ENCODE data around the gene PPP1R26. TPM values are rescaled to one million over a fixed set of nuclear protein-coding genes. Genes with fewer than 3 reads are reported as not detected.
"Not testable (repeated sequence)": the region's sequence is repeated elsewhere in the genome, so short reads cannot be mapped to it uniquely, and the experiment has no call there.

Gene PPP1R26
- total RNA-seq, 1 experiment from 2014 or later: 0.22 TPM

GRCh38 chr9:135441105-135442071 lies 38.2 kb upstream of the PPP1R26 start:
- not testable (repeated sequence) for H3K4me1 ChIP-seq (ENCODE audit: low read length); H3K9me2 ChIP-seq (replicated peaks; ENCODE audit: insufficient read depth, low read length); H2AFZ ChIP-seq (ENCODE audit: low read length); H3K36me3 ChIP-seq (ENCODE audit: insufficient read depth, low read length); H3K4me2 ChIP-seq (ENCODE audit: low read depth, low read length, poor library complexity, severe bottlenecking); H4K20me1 ChIP-seq (ENCODE audit: insufficient read depth, low read depth, low read length); H3K9ac ChIP-seq (ENCODE audit: low read length); H3K79me2 ChIP-seq (ENCODE audit: low read length); H3K4me3 ChIP-seq (ENCODE audit: low read length); DNase-seq; H3K9me3 ChIP-seq (ENCODE audit: low read length); H3K27ac ChIP-seq (ENCODE audit: low read length); H3K27me3 ChIP-seq (ENCODE audit: low read length)

GRCh38 chr9:135442075-135442474 lies 37.5 kb upstream of the PPP1R26 start:
- Histone ChIP-seq H3K4me1 (ENCODE audit: low read length) (no peaks in the 10 kb centered on the region), H3K9ac (ENCODE audit: low read length) (no peak overlapping the region), H4K20me1 (ENCODE audit: insufficient read depth, low read depth, low read length) (no peaks in the 10 kb centered on the region), H3K4me2 (ENCODE audit: low read depth, low read length, poor library complexity, severe bottlenecking) (no peak overlapping the region), H3K27me3 (ENCODE audit: low read length) (no peaks in the 10 kb centered on the region), H2AFZ (ENCODE audit: low read length) (no peak overlapping the region), H3K79me2 (ENCODE audit: low read length) (no peaks in the 10 kb centered on the region), H3K4me3 (ENCODE audit: low read length) (no peak overlapping the region), H3K27ac (ENCODE audit: low read length) (no peak overlapping the region), H3K9me3 (ENCODE audit: low read length) (no peaks in the 10 kb centered on the region), H3K36me3 (ENCODE audit: insufficient read depth, low read length) (no peaks in the 10 kb centered on the region), H3K9me2 (replicated peaks; ENCODE audit: insufficient read depth, low read length) (no peaks in the 10 kb centered on the region)
- DNase-seq: no peak

GRCh38 chr9:135443797-135444425 lies 35.7 kb upstream of the PPP1R26 start:
- Histone ChIP-seq H3K4me3 (ENCODE audit: low read length) (no peak overlapping the region), H3K9ac (ENCODE audit: low read length) (no peak overlapping the region), H3K4me2 (ENCODE audit: low read depth, low read length, poor library complexity, severe bottlenecking) (no peak overlapping the region), H2AFZ (ENCODE audit: low read length) (no peak overlapping the region), H3K9me2 (replicated peaks; ENCODE audit: insufficient read depth, low read length) (no peaks in the 10 kb centered on the region), H4K20me1 (ENCODE audit: insufficient read depth, low read depth, low read length) (no peaks in the 10 kb centered on the region), H3K4me1 (ENCODE audit: low read length) (no peaks in the 10 kb centered on the region), H3K27me3 (ENCODE audit: low read length) (no peaks in the 10 kb centered on the region), H3K27ac (ENCODE audit: low read length) (no peak overlapping the region), H3K79me2 (ENCODE audit: low read length) (no peaks in the 10 kb centered on the region), H3K36me3 (ENCODE audit: insufficient read depth, low read length) (no peaks in the 10 kb centered on the region), H3K9me3 (ENCODE audit: low read length) (no peaks in the 10 kb centered on the region)
- DNase-seq: no peak

GRCh38 chr9:135447126-135447525 lies 32.5 kb upstream of the PPP1R26 start:
- no peaks in the 10 kb centered on the region for H3K9me3 ChIP-seq (ENCODE audit: low read length)
- no peak overlapping the region for H3K4me3 ChIP-seq (ENCODE audit: low read length)
- H3K27me3 ChIP-seq (ENCODE audit: low read length): no peaks in the 10 kb centered on the region
- no peaks in the 10 kb centered on the region for H4K20me1 ChIP-seq (ENCODE audit: insufficient read depth, low read depth, low read length)
- no peak for DNase-seq
- no peak overlapping the region for H3K9ac ChIP-seq (ENCODE audit: low read length)
- H3K27ac ChIP-seq (ENCODE audit: low read length): no peak overlapping the region
- no peak overlapping the region for H2AFZ ChIP-seq (ENCODE audit: low read length)
- H3K9me2 ChIP-seq (replicated peaks; ENCODE audit: insufficient read depth, low read length): no peaks in the 10 kb centered on the region
- no peaks in the 10 kb centered on the region for H3K79me2 ChIP-seq (ENCODE audit: low read length)
- H3K36me3 ChIP-seq (ENCODE audit: insufficient read depth, low read length): no peaks in the 10 kb centered on the region
- no peak overlapping the region for H3K4me2 ChIP-seq (ENCODE audit: low read depth, low read length, poor library complexity, severe bottlenecking)
- no peaks in the 10 kb centered on the region for H3K4me1 ChIP-seq (ENCODE audit: low read length)

- Histone ChIP-seq H2AFZ (ENCODE audit: low read length) (no peak overlapping the region), H3K36me3 (ENCODE audit: insufficient read depth, low read length) (no peaks in the 10 kb centered on the region)
These were observed 30.9 kb upstream of the PPP1R26 start for GRCh38 chr9:135448663-135449100.

GRCh38 chr9:135449532-135449931 lies 30.1 kb upstream of the PPP1R26 start:
- H2AFZ ChIP-seq (ENCODE audit: low read length); H3K79me2 ChIP-seq (ENCODE audit: low read length); H3K4me1 ChIP-seq (ENCODE audit: low read length); H3K9ac ChIP-seq (ENCODE audit: low read length); H3K27ac ChIP-seq (ENCODE audit: low read length); H3K36me3 ChIP-seq (ENCODE audit: insufficient read depth, low read length); H3K9me3 ChIP-seq (ENCODE audit: low read length); H3K4me2 ChIP-seq (ENCODE audit: low read depth, low read length, poor library complexity, severe bottlenecking); H3K4me3 ChIP-seq (ENCODE audit: low read length); H4K20me1 ChIP-seq (ENCODE audit: insufficient read depth, low read depth, low read length); H3K27me3 ChIP-seq (ENCODE audit: low read length); H3K9me2 ChIP-seq (replicated peaks; ENCODE audit: insufficient read depth, low read length); DNase-seq: not testable (repeated sequence)

More at GRCh38 chr9:135448663-135449100, 30.9 kb upstream of the PPP1R26 start:
- no peaks in the 10 kb centered on the region for H3K27me3 ChIP-seq (ENCODE audit: low read length)
- no peaks in the 10 kb centered on the region for H4K20me1 ChIP-seq (ENCODE audit: insufficient read depth, low read depth, low read length)
- no peaks in the 10 kb centered on the region for H3K9me2 ChIP-seq (replicated peaks; ENCODE audit: insufficient read depth, low read length)
- H3K4me2 ChIP-seq (ENCODE audit: low read depth, low read length, poor library complexity, severe bottlenecking): no peak overlapping the region
- H3K9me3 ChIP-seq (ENCODE audit: low read length): no peaks in the 10 kb centered on the region
- H3K9ac ChIP-seq (ENCODE audit: low read length): no peak overlapping the region
- no peaks in the 10 kb centered on the region for H3K79me2 ChIP-seq (ENCODE audit: low read length)
- H3K27ac ChIP-seq (ENCODE audit: low read length): no peak overlapping the region
- no peak for DNase-seq
- no peak overlapping the region for H3K4me3 ChIP-seq (ENCODE audit: low read length)
- H3K4me1 ChIP-seq (ENCODE audit: low read length): no peaks in the 10 kb centered on the region

- Histone ChIP-seq H4K20me1 (ENCODE audit: insufficient read depth, low read depth, low read length) (no peaks in the 10 kb centered on the region), H3K4me1 (ENCODE audit: low read length) (no peaks in the 10 kb centered on the region), H3K79me2 (ENCODE audit: low read length) (no peaks in the 10 kb centered on the region), H3K27ac (ENCODE audit: low read length) (no peak overlapping the region), H2AFZ (ENCODE audit: low read length) (no peak overlapping the region), H3K27me3 (ENCODE audit: low read length) (no peaks in the 10 kb centered on the region), H3K9ac (ENCODE audit: low read length) (no peak overlapping the region), H3K36me3 (ENCODE audit: insufficient read depth, low read length) (no peaks in the 10 kb centered on the region), H3K4me3 (ENCODE audit: low read length) (no peak overlapping the region), H3K9me2 (replicated peaks; ENCODE audit: insufficient read depth, low read length) (no peaks in the 10 kb centered on the region), H3K4me2 (ENCODE audit: low read depth, low read length, poor library complexity, severe bottlenecking) (no peak overlapping the region), H3K9me3 (ENCODE audit: low read length) (no peaks in the 10 kb centered on the region)
- no peak for DNase-seq
These were observed 28.6 kb upstream of the PPP1R26 start for GRCh38 chr9:135450956-135451355.

- H2AFZ ChIP-seq (ENCODE audit: low read length); DNase-seq; H3K79me2 ChIP-seq (ENCODE audit: low read length); H3K4me3 ChIP-seq (ENCODE audit: low read length); H3K27ac ChIP-seq (ENCODE audit: low read length); H4K20me1 ChIP-seq (ENCODE audit: insufficient read depth, low read depth, low read length); H3K27me3 ChIP-seq (ENCODE audit: low read length); H3K9me2 ChIP-seq (replicated peaks; ENCODE audit: insufficient read depth, low read length); H3K9ac ChIP-seq (ENCODE audit: low read length); H3K36me3 ChIP-seq (ENCODE audit: insufficient read depth, low read length); H3K4me1 ChIP-seq (ENCODE audit: low read length); H3K4me2 ChIP-seq (ENCODE audit: low read depth, low read length, poor library complexity, severe bottlenecking); H3K9me3 ChIP-seq (ENCODE audit: low read length): not testable (repeated sequence)
These were observed 27.7 kb upstream of the PPP1R26 start for GRCh38 chr9:135451909-135452308.
